Measurements from ENCODE around the gene PTPN9. TPM values are rescaled to one million over a fixed set of nuclear protein-coding genes. Genes with fewer than 3 reads are reported as not detected.

Gene PTPN9
- total and polyA plus RNA-seq, 2 of the 13 experiments (the other 11 are each of a cell fraction or from before 2014, with no cell fraction given), result 16.6 to 19.9 TPM

- TF ChIP-seq ZNF318 (CRISPR knock-in tag; IDR thresholded peaks at IDR 0.05) (no peak), ZNF558 (CRISPR knock-in tag; IDR thresholded peaks at IDR 0.05; ENCODE audit: borderline replicate concordance) (no peak), CHD4 (IDR thresholded peaks at IDR 0.05; ENCODE audit: borderline replicate concordance, low read length) (no peak), ATF5 (CRISPR knock-in tag; IDR thresholded peaks at IDR 0.05; ENCODE audit: low read depth) (no peak), ZNF687 (CRISPR knock-in tag; IDR thresholded peaks at IDR 0.05) (no peak)
These were observed 110.1 kb downstream of the PTPN9 start (continued) for GRCh38 chr15:75468913-75469598.

Data from HepG2 (cell line).